Loucy (cell line): Measurements from ENCODE around the gene EVX1.

ENCODE experiments used
- CTCF ChIP-seq: fragments of 200-600 bp; sonication (generic); conservative IDR thresholded peaks from 2 replicates; pipeline ENCODE4 v1.5.1; 2014; ENCODE audit warnings: mild to moderate bottlenecking, antibody characterized with exemption, low read length
- EZH2phosphoT487 ChIP-seq: fragments of 200-600 bp; IDR thresholded peaks from 2 replicates; pipeline ENCODE4 v1.6.1; 2018; ENCODE audit warnings: antibody characterized with exemption, mild to moderate bottlenecking, moderate library complexity, borderline replicate concordance

- TF ChIP-seq CTCF = no peak
- TF ChIP-seq EZH2phosphoT487 = no peak
Observed at GRCh38 chr7:27205325-27206280, 37.0 kb upstream of the EVX1 start.
